ENCODE data around the gene FADS1. TPM values are rescaled to one million over a fixed set of nuclear protein-coding genes. Genes with fewer than 3 reads are reported as not detected.

Gene FADS1
- total and polyA plus RNA-seq, 2 of the 13 experiments (the other 11 are each of a cell fraction or from before 2014, with no cell fraction given): 91.8 to 108 TPM

GRCh38 chr11:61756452-61757212, 60.2 kb downstream of the FADS1 start (continued):
- TF ChIP-seq ZNF503 (CRISPR knock-in tag; IDR thresholded peaks at IDR 0.05): 0 out of 2 replicates have a peak, but pooled peaks have one; percentile 33
- peak; percentile 68; the same call in 1 of the 2 replicates for TF ChIP-seq ZNF790 (CRISPR knock-in tag; IDR thresholded peaks at IDR 0.05; ENCODE audit: borderline replicate concordance)
- TF ChIP-seq, protein P1, sequence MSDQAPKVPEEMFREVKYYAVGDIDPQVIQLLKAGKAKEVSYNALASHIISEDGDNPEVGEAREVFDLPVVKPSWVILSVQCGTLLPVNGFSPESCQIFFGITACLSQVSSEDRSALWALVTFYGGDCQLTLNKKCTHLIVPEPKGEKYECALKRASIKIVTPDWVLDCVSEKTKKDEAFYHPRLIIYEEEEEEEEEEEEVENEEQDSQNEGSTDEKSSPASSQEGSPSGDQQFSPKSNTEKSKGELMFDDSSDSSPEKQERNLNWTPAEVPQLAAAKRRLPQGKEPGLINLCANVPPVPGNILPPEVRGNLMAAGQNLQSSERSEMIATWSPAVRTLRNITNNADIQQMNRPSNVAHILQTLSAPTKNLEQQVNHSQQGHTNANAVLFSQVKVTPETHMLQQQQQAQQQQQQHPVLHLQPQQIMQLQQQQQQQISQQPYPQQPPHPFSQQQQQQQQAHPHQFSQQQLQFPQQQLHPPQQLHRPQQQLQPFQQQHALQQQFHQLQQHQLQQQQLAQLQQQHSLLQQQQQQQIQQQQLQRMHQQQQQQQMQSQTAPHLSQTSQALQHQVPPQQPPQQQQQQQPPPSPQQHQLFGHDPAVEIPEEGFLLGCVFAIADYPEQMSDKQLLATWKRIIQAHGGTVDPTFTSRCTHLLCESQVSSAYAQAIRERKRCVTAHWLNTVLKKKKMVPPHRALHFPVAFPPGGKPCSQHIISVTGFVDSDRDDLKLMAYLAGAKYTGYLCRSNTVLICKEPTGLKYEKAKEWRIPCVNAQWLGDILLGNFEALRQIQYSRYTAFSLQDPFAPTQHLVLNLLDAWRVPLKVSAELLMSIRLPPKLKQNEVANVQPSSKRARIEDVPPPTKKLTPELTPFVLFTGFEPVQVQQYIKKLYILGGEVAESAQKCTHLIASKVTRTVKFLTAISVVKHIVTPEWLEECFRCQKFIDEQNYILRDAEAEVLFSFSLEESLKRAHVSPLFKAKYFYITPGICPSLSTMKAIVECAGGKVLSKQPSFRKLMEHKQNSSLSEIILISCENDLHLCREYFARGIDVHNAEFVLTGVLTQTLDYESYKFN (CRISPR knock-in tag; conservative IDR thresholded peaks at IDR 0.05): peak; percentile 96
- no peak for TF ChIP-seq ZFAT (CRISPR knock-in tag; conservative IDR thresholded peaks at IDR 0.05)
- TF ChIP-seq, protein P2, sequence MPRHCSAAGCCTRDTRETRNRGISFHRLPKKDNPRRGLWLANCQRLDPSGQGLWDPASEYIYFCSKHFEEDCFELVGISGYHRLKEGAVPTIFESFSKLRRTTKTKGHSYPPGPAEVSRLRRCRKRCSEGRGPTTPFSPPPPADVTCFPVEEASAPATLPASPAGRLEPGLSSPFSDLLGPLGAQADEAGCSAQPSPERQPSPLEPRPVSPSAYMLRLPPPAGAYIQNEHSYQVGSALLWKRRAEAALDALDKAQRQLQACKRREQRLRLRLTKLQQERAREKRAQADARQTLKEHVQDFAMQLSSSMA (CRISPR knock-in tag; IDR thresholded peaks at IDR 0.05): 0 out of 2 replicates have a peak, but pooled peaks have one; percentile 39
- TF ChIP-seq GABPB1 (CRISPR knock-in tag; IDR thresholded peaks at IDR 0.05): peak; percentile 85
- 0 out of 2 replicates have a peak, but pooled peaks have one; percentile 11 for TF ChIP-seq RBAK (CRISPR knock-in tag; IDR thresholded peaks at IDR 0.05)
- TF ChIP-seq, protein P3, sequence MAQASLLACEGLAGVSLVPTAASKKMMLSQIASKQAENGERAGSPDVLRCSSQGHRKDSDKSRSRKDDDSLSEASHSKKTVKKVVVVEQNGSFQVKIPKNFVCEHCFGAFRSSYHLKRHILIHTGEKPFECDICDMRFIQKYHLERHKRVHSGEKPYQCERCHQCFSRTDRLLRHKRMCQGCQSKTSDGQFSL (CRISPR knock-in tag; IDR thresholded peaks at IDR 0.05): peak; percentile 59; the same call in 1 of the 2 replicates
- TF ChIP-seq ZNF598 (CRISPR knock-in tag; IDR thresholded peaks at IDR 0.05; ENCODE audit: borderline replicate concordance): no peak
- TF ChIP-seq MXI1 (IDR thresholded peaks at IDR 0.05; ENCODE audit: borderline replicate concordance, low read depth, low read length): peak; percentile 27; the same call in 1 of the 3 replicates
- TF ChIP-seq HDAC2 (CRISPR knock-in tag; IDR thresholded peaks at IDR 0.05): peak; percentile 84
- TF ChIP-seq ZNF234 (CRISPR knock-in tag; conservative IDR thresholded peaks at IDR 0.05): no peak
- 0 out of 2 replicates have a peak, but pooled peaks have one; percentile 30 for TF ChIP-seq ZNF331 (CRISPR knock-in tag; IDR thresholded peaks at IDR 0.05)
- TF ChIP-seq, protein P4, sequence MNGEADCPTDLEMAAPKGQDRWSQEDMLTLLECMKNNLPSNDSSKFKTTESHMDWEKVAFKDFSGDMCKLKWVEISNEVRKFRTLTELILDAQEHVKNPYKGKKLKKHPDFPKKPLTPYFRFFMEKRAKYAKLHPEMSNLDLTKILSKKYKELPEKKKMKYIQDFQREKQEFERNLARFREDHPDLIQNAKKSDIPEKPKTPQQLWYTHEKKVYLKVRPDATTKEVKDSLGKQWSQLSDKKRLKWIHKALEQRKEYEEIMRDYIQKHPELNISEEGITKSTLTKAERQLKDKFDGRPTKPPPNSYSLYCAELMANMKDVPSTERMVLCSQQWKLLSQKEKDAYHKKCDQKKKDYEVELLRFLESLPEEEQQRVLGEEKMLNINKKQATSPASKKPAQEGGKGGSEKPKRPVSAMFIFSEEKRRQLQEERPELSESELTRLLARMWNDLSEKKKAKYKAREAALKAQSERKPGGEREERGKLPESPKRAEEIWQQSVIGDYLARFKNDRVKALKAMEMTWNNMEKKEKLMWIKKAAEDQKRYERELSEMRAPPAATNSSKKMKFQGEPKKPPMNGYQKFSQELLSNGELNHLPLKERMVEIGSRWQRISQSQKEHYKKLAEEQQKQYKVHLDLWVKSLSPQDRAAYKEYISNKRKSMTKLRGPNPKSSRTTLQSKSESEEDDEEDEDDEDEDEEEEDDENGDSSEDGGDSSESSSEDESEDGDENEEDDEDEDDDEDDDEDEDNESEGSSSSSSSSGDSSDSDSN (CRISPR knock-in tag; IDR thresholded peaks at IDR 0.05): no peak
- TF ChIP-seq, protein P5, sequence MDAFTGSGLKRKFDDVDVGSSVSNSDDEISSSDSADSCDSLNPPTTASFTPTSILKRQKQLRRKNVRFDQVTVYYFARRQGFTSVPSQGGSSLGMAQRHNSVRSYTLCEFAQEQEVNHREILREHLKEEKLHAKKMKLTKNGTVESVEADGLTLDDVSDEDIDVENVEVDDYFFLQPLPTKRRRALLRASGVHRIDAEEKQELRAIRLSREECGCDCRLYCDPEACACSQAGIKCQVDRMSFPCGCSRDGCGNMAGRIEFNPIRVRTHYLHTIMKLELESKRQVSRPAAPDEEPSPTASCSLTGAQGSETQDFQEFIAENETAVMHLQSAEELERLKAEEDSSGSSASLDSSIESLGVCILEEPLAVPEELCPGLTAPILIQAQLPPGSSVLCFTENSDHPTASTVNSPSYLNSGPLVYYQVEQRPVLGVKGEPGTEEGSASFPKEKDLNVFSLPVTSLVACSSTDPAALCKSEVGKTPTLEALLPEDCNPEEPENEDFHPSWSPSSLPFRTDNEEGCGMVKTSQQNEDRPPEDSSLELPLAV (CRISPR knock-in tag; conservative IDR thresholded peaks at IDR 0.05; ENCODE audit: low read depth): no peak
- peak; percentile 84 for TF ChIP-seq NFYC (CRISPR knock-in tag; IDR thresholded peaks at IDR 0.05)
- TF ChIP-seq HCFC1 (IDR thresholded peaks at IDR 0.05; ENCODE audit: low read depth, low read length): no peak
- no peak for TF ChIP-seq RFX3 (CRISPR knock-in tag; IDR thresholded peaks at IDR 0.05)

All from HepG2 (cell line).